CD4-positive, alpha-beta T cell treated with Interleukin-15 for 4 hours (primary cell): ENCODE results near the gene PIK3CB.

ENCODE experiments used
- DNase-seq: peaks from one replicate; pipeline ENCODE4 v3.0.0-alpha.2; 2020; ENCODE audit warnings: low spot score

Gene PIK3CB

GRCh38 chr3:138834596-138835396 is at the start of gene PIK3CB:
TSS of gene PIK3CB (minus strand) at chr3:138834928. CDS start at chr3:138759343, 75,585 bp downstream.
- DNase-seq: peak; percentile 88

GRCh38 chr3:138881233-138881632 is 46.5 kb upstream of the PIK3CB start:
- DNase-seq: no peak

- no peak for DNase-seq
Observed at GRCh38 chr3:138879541-138880380, 45.0 kb upstream of the PIK3CB start.

GRCh38 chr3:138877226-138877625 is 42.5 kb upstream of the PIK3CB start:
- no peak for DNase-seq

- peak; percentile 4 for DNase-seq
Observed at GRCh38 chr3:138875754-138876664, 41.3 kb upstream of the PIK3CB start.

GRCh38 chr3:138875096-138875753 is 40.5 kb upstream of the PIK3CB start:
- DNase-seq: no peak

- DNase-seq: no peak
Observed at GRCh38 chr3:138873471-138874278, 38.9 kb upstream of the PIK3CB start.

GRCh38 chr3:138872632-138873031 is 37.9 kb upstream of the PIK3CB start:
- no peak for DNase-seq

- DNase-seq: no peak
Observed at GRCh38 chr3:138867996-138868395, 33.3 kb upstream of the PIK3CB start.

- DNase-seq: no peak
Observed at GRCh38 chr3:138863776-138864113, 29.0 kb upstream of the PIK3CB start.

GRCh38 chr3:138862924-138863775 is 28.4 kb upstream of the PIK3CB start:
- no peak for DNase-seq

GRCh38 chr3:138862531-138862923 is 27.8 kb upstream of the PIK3CB start:
- DNase-seq: no peak

- no peak for DNase-seq
Observed at GRCh38 chr3:138861798-138862197, 27.1 kb upstream of the PIK3CB start.

- no peak for DNase-seq
Observed at GRCh38 chr3:138856799-138857198, 22.1 kb upstream of the PIK3CB start.

- no peak for DNase-seq
Observed at GRCh38 chr3:138854940-138855339, 20.2 kb upstream of the PIK3CB start.

GRCh38 chr3:138854204-138854603 is 19.5 kb upstream of the PIK3CB start:
- no peak for DNase-seq

GRCh38 chr3:138850151-138850550 is 15.4 kb upstream of the PIK3CB start:
- DNase-seq: no peak

- no peak for DNase-seq
Observed at GRCh38 chr3:138849222-138849940, 14.7 kb upstream of the PIK3CB start.

GRCh38 chr3:138848696-138849095 is 14.0 kb upstream of the PIK3CB start:
- no peak for DNase-seq
